ENCODE data around the gene USP28.

USP28 gene

DNA sequence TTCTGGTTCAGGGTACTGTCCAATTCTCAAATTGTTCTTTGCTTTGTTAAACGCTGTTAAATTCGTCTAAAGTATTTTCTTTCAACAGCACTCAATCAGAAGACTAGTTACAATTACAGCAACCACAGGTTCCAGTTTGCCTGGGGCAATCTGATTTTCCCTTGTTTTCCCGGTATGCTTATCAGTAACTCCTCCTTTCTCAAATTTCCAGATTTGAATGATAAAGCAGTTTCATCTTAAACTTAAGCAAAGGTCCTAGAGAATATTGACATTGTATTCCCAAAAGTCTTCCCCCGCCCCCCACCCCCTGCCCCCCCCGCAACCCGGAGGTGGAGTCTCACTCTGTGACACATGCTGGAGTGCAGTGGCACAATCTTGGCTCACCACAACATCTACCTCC is 10.5 kb upstream of the USP28 start:
- H3K36me3 ChIP-seq (ENCODE audit: control insufficient read depth in 2 of 2, insufficient read depth in 1 of 2, low read length in 2 of 2): no peaks in the 10 kb centered on the region
- no peak overlapping the region for H3K4me3 ChIP-seq (ENCODE audit: low read depth, low read length)
- H3K4me1 ChIP-seq (ENCODE audit: control insufficient read depth, insufficient read depth, low read length): no peaks in the 10 kb centered on the region; the same call in 1 of the 2 replicates
- H3K9me3 ChIP-seq (ENCODE audit: control insufficient read depth, insufficient read depth, low read depth, low read length): no peaks in the 10 kb centered on the region
- ChIA-PET POLR2A (interaction anchor here (2.3 kb wide), 1 partner anchor 12 kb away, joined by 8 read pairs; no protein-coding TSS in a partner anchor), CTCF (no interaction called here)
- TF ChIP-seq, protein P1, sequence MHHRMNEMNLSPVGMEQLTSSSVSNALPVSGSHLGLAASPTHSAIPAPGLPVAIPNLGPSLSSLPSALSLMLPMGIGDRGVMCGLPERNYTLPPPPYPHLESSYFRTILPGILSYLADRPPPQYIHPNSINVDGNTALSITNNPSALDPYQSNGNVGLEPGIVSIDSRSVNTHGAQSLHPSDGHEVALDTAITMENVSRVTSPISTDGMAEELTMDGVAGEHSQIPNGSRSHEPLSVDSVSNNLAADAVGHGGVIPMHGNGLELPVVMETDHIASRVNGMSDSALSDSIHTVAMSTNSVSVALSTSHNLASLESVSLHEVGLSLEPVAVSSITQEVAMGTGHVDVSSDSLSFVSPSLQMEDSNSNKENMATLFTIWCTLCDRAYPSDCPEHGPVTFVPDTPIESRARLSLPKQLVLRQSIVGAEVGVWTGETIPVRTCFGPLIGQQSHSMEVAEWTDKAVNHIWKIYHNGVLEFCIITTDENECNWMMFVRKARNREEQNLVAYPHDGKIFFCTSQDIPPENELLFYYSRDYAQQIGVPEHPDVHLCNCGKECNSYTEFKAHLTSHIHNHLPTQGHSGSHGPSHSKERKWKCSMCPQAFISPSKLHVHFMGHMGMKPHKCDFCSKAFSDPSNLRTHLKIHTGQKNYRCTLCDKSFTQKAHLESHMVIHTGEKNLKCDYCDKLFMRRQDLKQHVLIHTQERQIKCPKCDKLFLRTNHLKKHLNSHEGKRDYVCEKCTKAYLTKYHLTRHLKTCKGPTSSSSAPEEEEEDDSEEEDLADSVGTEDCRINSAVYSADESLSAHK (tag by site-specific recombination; IDR thresholded peaks at IDR 0.05): peak; percentile 62; the same call in 1 of the 2 replicates
- TF ChIP-seq, protein P2, sequence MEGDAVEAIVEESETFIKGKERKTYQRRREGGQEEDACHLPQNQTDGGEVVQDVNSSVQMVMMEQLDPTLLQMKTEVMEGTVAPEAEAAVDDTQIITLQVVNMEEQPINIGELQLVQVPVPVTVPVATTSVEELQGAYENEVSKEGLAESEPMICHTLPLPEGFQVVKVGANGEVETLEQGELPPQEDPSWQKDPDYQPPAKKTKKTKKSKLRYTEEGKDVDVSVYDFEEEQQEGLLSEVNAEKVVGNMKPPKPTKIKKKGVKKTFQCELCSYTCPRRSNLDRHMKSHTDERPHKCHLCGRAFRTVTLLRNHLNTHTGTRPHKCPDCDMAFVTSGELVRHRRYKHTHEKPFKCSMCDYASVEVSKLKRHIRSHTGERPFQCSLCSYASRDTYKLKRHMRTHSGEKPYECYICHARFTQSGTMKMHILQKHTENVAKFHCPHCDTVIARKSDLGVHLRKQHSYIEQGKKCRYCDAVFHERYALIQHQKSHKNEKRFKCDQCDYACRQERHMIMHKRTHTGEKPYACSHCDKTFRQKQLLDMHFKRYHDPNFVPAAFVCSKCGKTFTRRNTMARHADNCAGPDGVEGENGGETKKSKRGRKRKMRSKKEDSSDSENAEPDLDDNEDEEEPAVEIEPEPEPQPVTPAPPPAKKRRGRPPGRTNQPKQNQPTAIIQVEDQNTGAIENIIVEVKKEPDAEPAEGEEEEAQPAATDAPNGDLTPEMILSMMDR (tag by site-specific recombination; IDR thresholded peaks at IDR 0.05): no peak
- peak; percentile 48; the same call in 1 of the 2 replicates for TF ChIP-seq SP7 (tag by site-specific recombination; IDR thresholded peaks at IDR 0.05)
- TF ChIP-seq FEZF1 (tag by site-specific recombination; IDR thresholded peaks at IDR 0.05): peak; percentile 53
- 0 out of 2 replicates have a peak, but pooled peaks have one; percentile 33 for TF ChIP-seq ZXDB (tag by site-specific recombination; IDR thresholded peaks at IDR 0.05)
- TF ChIP-seq OSR2 (tag by site-specific recombination; IDR thresholded peaks at IDR 0.05): peak; percentile 60; the same call in 1 of the 2 replicates
- TF ChIP-seq ZNF596 (tag by site-specific recombination; IDR thresholded peaks at IDR 0.05): no peak
- TF ChIP-seq ZNF785 (tag by site-specific recombination; IDR thresholded peaks at IDR 0.05): no peak
- TF ChIP-seq ZNF830 (tag by site-specific recombination; IDR thresholded peaks at IDR 0.05; ENCODE audit: low read depth): no peak
- TF ChIP-seq MYNN (tag by site-specific recombination; IDR thresholded peaks at IDR 0.05; ENCODE audit: borderline replicate concordance): no peak
- TF ChIP-seq IKZF3 (tag by site-specific recombination; IDR thresholded peaks at IDR 0.05): peak; percentile 64
- peak; percentile 65; the same call in 1 of the 2 replicates for TF ChIP-seq ZNF843 (tag by site-specific recombination; IDR thresholded peaks at IDR 0.05)
- no peak for TF ChIP-seq ZNF549 (tag by site-specific recombination; IDR thresholded peaks at IDR 0.05)
- TF ChIP-seq, protein P3, sequence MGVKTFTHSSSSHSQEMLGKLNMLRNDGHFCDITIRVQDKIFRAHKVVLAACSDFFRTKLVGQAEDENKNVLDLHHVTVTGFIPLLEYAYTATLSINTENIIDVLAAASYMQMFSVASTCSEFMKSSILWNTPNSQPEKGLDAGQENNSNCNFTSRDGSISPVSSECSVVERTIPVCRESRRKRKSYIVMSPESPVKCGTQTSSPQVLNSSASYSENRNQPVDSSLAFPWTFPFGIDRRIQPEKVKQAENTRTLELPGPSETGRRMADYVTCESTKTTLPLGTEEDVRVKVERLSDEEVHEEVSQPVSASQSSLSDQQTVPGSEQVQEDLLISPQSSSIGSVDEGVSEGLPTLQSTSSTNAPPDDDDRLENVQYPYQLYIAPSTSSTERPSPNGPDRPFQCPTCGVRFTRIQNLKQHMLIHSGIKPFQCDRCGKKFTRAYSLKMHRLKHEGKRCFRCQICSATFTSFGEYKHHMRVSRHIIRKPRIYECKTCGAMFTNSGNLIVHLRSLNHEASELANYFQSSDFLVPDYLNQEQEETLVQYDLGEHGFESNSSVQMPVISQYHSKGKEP (tag by site-specific recombination; IDR thresholded peaks at IDR 0.05): peak; percentile 37; the same call in 1 of the 2 replicates
- peak; percentile 56; the same call in 1 of the 2 replicates for TF ChIP-seq ZNF629 (tag by site-specific recombination; IDR thresholded peaks at IDR 0.05)
- no peak for TF ChIP-seq SALL2 (tag by site-specific recombination; IDR thresholded peaks at IDR 0.05; ENCODE audit: borderline replicate concordance)
- TF ChIP-seq, protein P4, sequence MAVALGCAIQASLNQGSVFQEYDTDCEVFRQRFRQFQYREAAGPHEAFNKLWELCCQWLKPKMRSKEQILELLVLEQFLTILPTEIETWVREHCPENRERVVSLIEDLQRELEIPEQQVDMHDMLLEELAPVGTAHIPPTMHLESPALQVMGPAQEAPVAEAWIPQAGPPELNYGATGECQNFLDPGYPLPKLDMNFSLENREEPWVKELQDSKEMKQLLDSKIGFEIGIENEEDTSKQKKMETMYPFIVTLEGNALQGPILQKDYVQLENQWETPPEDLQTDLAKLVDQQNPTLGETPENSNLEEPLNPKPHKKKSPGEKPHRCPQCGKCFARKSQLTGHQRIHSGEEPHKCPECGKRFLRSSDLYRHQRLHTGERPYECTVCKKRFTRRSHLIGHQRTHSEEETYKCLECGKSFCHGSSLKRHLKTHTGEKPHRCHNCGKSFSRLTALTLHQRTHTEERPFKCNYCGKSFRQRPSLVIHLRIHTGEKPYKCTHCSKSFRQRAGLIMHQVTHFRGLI (tag by site-specific recombination; IDR thresholded peaks at IDR 0.05): no peak
- TF ChIP-seq ZNF624 (tag by site-specific recombination; IDR thresholded peaks at IDR 0.05): no peak
- TF ChIP-seq TCF7L2 (IDR thresholded peaks at IDR 0.05; ENCODE audit: borderline replicate concordance, low read depth, low read length): peak; percentile 72
- no peak for TF ChIP-seq ZNF521 (tag by site-specific recombination; IDR thresholded peaks at IDR 0.05)
- TF ChIP-seq KLF10 (tag by site-specific recombination; IDR thresholded peaks at IDR 0.05): peak; percentile 18; the same call in 1 of the 2 replicates
- TF ChIP-seq, protein P5, sequence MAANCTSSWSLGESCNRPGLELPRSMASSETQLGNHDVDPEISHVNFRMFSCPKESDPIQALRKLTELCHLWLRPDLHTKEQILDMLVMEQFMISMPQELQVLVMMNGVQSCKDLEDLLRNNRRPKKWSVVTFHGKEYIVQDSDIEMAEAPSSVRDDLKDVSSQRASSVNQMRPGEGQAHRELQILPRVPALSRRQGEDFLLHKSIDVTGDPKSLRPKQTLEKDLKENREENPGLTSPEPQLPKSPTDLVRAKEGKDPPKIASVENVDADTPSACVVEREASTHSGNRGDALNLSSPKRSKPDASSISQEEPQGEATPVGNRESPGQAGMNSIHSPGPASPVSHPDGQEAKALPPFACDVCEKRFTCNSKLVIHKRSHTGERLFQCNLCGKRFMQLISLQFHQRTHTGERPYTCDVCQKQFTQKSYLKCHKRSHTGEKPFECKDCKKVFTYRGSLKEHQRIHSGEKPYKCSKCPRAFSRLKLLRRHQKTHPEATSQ (tag by site-specific recombination; IDR thresholded peaks at IDR 0.05): no peak
- peak; percentile 84 for TF ChIP-seq WT1 (tag by site-specific recombination; IDR thresholded peaks at IDR 0.05)
- TF ChIP-seq, protein P6, sequence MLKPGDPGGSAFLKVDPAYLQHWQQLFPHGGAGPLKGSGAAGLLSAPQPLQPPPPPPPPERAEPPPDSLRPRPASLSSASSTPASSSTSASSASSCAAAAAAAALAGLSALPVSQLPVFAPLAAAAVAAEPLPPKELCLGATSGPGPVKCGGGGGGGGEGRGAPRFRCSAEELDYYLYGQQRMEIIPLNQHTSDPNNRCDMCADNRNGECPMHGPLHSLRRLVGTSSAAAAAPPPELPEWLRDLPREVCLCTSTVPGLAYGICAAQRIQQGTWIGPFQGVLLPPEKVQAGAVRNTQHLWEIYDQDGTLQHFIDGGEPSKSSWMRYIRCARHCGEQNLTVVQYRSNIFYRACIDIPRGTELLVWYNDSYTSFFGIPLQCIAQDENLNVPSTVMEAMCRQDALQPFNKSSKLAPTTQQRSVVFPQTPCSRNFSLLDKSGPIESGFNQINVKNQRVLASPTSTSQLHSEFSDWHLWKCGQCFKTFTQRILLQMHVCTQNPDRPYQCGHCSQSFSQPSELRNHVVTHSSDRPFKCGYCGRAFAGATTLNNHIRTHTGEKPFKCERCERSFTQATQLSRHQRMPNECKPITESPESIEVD (tag by site-specific recombination; IDR thresholded peaks at IDR 0.05): peak; percentile 89
- TF ChIP-seq ZFP69B (tag by site-specific recombination; IDR thresholded peaks at IDR 0.05): no peak
- H3K27ac ChIP-seq (ENCODE audit: extremely low read depth, low read depth, low read length): peak overlapping the region; percentile 76; the same call in 1 of the 2 replicates
